Ectodermal cell (in vitro differentiated cells): ENCODE measurements around the gene ASIP.
"Not testable (repeated sequence)": the region's sequence is repeated elsewhere in the genome, so short reads cannot be mapped to it uniquely, and the experiment has no call there.

Source experiments
- H3K27ac ChIP-seq: 2 replicates; pipeline ENCODE4 v1.7.0; 2013; ENCODE audit warnings: mild to moderate bottlenecking, low read depth, low read length; ENCODE audit not compliant: insufficient read depth, poor library complexity, severe bottlenecking
- H3K27me3 ChIP-seq: 2 replicates; pipeline ENCODE4 v1.7.0; 2013; ENCODE audit warnings: mild to moderate bottlenecking, low read length; ENCODE audit not compliant: insufficient read depth, control insufficient read depth, poor library complexity, severe bottlenecking
- H3K36me3 ChIP-seq: one replicate; pipeline ENCODE4 v1.7.0; 2013; ENCODE audit warnings: low read length; ENCODE audit not compliant: control insufficient read depth, insufficient read depth
- H3K4me1 ChIP-seq: one replicate; pipeline ENCODE4 v1.7.0; 2013; ENCODE audit warnings: low read length; ENCODE audit not compliant: control insufficient read depth, insufficient read depth
- H3K4me3 ChIP-seq: 2 replicates; pipeline ENCODE4 v1.7.0; 2013; ENCODE audit warnings: low read depth, low read length, control low read depth; ENCODE audit not compliant: insufficient read depth
- H3K9me3 ChIP-seq: 2 replicates; pipeline ENCODE4 v1.7.0; 2013; ENCODE audit warnings: mild to moderate bottlenecking, low read length, moderate library complexity; ENCODE audit not compliant: control insufficient read depth
- WGBS, 2 experiments: methylation state at CpG; one replicate each; pipeline ENCODE4 v1.1.7; 2013; ENCODE audit warnings: missing lambda C conversion rate in 2 of 2; 5-methylcytosine and 5-hydroxymethylcytosine counted together

Gene ASIP

GRCh38 chr20:34281177-34281576 is 40.0 kb downstream of the ASIP start:
- Histone ChIP-seq H3K4me1 (no peaks in the 10 kb centered on the region), H3K27ac (no peak overlapping the region), H3K27me3 (no peaks in the 10 kb centered on the region), H3K36me3 (peaks cover 64% of the 10 kb centered on the region), H3K4me3 (no peak overlapping the region), H3K9me3 (no peaks in the 10 kb centered on the region)
- 86 to 92% methylated on average over 3 of the region's 3 CpGs for WGBS, 2 experiments

DNA sequence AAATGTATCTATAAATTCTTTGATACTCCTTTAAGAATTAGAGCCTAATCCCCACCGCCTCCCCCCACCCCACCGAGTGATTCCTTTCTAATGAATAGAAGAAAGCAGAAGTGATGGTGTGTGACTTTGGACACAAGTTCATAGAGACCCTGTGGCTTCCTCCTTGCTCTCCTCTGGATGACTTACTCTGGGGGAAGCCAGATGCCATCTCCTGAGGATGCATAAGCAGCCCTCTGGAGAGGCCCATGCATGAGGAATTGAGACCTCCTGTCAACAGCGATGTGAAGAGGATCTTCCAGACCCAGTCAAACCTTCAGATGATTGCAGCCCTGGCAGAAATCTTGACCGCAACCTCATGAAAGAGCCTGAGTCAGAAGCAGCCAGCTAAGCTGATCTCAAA is 40.8 kb downstream of the ASIP start:
- H3K9me3 ChIP-seq: no peaks in the 10 kb centered on the region
- no peak overlapping the region for H3K27ac ChIP-seq
- WGBS, 2 experiments: 96 to 99% methylated on average over 3 to 4 of the region's 4 CpGs
- H3K27me3 ChIP-seq: no peaks in the 10 kb centered on the region
- no peak overlapping the region for H3K4me3 ChIP-seq
- no peaks in the 10 kb centered on the region for H3K4me1 ChIP-seq
- peaks cover 59% of the 10 kb centered on the region for H3K36me3 ChIP-seq

- Histone ChIP-seq H3K4me3 (no peak overlapping the region), H3K36me3 (peaks cover 58% of the 10 kb centered on the region)
- WGBS, 2 experiments: 93% methylated on average over 1 of the region's 1 CpG
Observed at GRCh38 chr20:34283844-34284243, 42.6 kb downstream of the ASIP start.

DNA sequence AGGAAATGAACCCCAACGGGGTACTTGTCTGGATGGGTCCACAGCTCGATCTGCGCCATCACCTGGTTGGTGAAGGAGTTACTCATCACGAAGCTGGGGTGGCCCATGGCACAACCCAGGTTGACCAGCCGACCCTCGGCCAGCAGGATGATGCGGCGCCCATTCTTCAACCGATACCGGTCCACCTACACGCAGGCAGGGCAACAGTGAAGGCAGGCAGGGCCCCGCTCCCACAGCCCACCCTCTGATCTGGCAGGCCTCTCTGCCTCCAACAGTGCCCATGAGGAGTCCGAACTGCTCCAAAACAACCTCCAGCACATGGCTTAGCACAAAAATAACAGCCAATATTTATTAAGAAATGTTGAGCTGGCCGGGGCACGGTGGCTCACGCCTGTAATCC is 44.2 kb downstream of the ASIP start:
- Histone ChIP-seq H3K9me3 (no peaks in the 10 kb centered on the region), H3K4me3 (no peak overlapping the region), H3K4me1 (no peaks in the 10 kb centered on the region), H3K27ac (no peak overlapping the region), H3K27me3 (no peaks in the 10 kb centered on the region), H3K36me3 (peaks cover 60% of the 10 kb centered on the region)
- 96% methylated on average over 16 of the region's 16 CpGs for WGBS, 2 experiments

More at GRCh38 chr20:34283844-34284243, 42.6 kb downstream of the ASIP start:
- H3K27me3 ChIP-seq: no peaks in the 10 kb centered on the region
- no peaks in the 10 kb centered on the region for H3K9me3 ChIP-seq
- H3K27ac ChIP-seq: no peak overlapping the region
- H3K4me1 ChIP-seq: no peaks in the 10 kb centered on the region

- peaks cover 65% of the 10 kb centered on the region for H3K36me3 ChIP-seq
- not testable (repeated sequence) for H3K4me3 ChIP-seq
Observed at GRCh38 chr20:34287500-34287899, 46.3 kb downstream of the ASIP start.

DNA sequence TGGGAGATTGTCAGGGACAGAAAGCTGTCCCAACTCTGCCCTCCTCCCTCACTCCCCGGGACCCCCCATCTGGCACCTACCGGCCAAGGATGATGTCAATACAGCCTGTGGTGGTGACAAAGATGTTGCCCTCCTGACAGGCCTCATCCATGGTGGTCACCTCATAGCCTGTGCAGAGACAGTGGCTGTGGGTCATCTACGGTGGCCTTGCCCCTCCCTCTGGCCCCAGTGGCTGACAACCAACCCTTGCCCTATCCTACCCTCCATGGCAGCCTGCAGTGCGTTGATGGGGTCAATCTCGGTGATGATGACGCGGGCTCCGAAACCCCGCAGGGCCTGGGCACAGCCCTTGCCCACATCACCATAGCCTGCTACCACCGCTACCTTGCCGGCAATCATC is 49.2 kb downstream of the ASIP start:
- no peaks in the 10 kb centered on the region for H3K27me3 ChIP-seq
- H3K9me3 ChIP-seq: no peaks in the 10 kb centered on the region
- no peaks in the 10 kb centered on the region for H3K4me1 ChIP-seq
- H3K27ac ChIP-seq: no peak overlapping the region
- H3K36me3 ChIP-seq: peaks cover 51% of the 10 kb centered on the region
- H3K4me3 ChIP-seq: no peak overlapping the region
- 96 to 98% methylated on average over 11 of the region's 11 CpGs for WGBS, 2 experiments

More at GRCh38 chr20:34287500-34287899, 46.3 kb downstream of the ASIP start:
- not testable (repeated sequence) for H3K27me3 ChIP-seq, H3K27ac ChIP-seq, H3K9me3 ChIP-seq, H3K4me1 ChIP-seq
- WGBS, 2 experiments: 91 to 95% methylated on average over 5 of the region's 5 CpGs

GRCh38 chr20:34292496-34292895 is 51.3 kb downstream of the ASIP start:
- peaks cover 45% of the 10 kb centered on the region for H3K36me3 ChIP-seq
- no peaks in the 10 kb centered on the region for H3K9me3 ChIP-seq
- no peak overlapping the region for H3K4me3 ChIP-seq
- no peaks in the 10 kb centered on the region for H3K27me3 ChIP-seq
- 95% methylated on average over 3 of the region's 3 CpGs for WGBS, 2 experiments
- H3K27ac ChIP-seq: no peak overlapping the region
- no peaks in the 10 kb centered on the region for H3K4me1 ChIP-seq

DNA sequence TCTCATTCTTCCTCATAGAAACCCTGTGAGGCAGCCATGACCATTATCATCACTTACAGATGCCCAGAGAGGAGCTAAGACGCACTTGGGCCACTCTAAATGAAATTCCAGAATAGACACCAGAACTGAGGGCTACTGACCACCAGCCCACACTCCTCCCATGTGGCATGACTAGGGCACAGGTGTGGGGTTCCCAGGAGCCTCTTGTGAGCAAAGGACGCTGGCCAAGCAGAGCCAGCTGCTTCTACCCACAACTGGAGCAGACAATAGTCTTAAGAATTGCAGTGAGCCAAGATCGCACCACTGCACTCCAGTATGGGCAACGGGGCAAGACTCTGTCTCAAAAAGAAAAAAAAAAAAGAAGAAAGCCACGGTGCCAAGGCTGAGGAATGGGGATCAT is 51.9 kb downstream of the ASIP start:
- WGBS, 2 experiments: 91 to 95% methylated on average over 5 of the region's 5 CpGs
- no peak overlapping the region for H3K27ac ChIP-seq
- no peak overlapping the region for H3K4me3 ChIP-seq
- no peaks in the 10 kb centered on the region for H3K27me3 ChIP-seq
- no peaks in the 10 kb centered on the region for H3K4me1 ChIP-seq
- peaks cover 39% of the 10 kb centered on the region for H3K36me3 ChIP-seq
- no peaks in the 10 kb centered on the region for H3K9me3 ChIP-seq

GRCh38 chr20:34293589-34293988 is 52.4 kb downstream of the ASIP start:
- Histone ChIP-seq H3K27ac (no peak overlapping the region), H3K36me3 (peaks cover 39% of the 10 kb centered on the region), H3K9me3 (no peaks in the 10 kb centered on the region), H3K4me3 (no peak overlapping the region), H3K4me1 (no peaks in the 10 kb centered on the region), H3K27me3 (no peaks in the 10 kb centered on the region)
- WGBS, 2 experiments: 92 to 94% methylated on average over 7 of the region's 7 CpGs

GRCh38 chr20:34294563-34294962 is 53.3 kb downstream of the ASIP start:
- 95 to 97% methylated on average over 7 of the region's 7 CpGs for WGBS, 2 experiments
- peaks cover 39% of the 10 kb centered on the region for H3K36me3 ChIP-seq

GRCh38 chr20:34295284-34295683 is 54.1 kb downstream of the ASIP start:
- H3K27me3 ChIP-seq: no peaks in the 10 kb centered on the region
- no peak overlapping the region for H3K27ac ChIP-seq
- H3K4me3 ChIP-seq: no peak overlapping the region
- H3K4me1 ChIP-seq: no peaks in the 10 kb centered on the region
- no peaks in the 10 kb centered on the region for H3K9me3 ChIP-seq
- peaks cover 32% of the 10 kb centered on the region for H3K36me3 ChIP-seq
- WGBS, 2 experiments: 94 to 95% methylated on average over 24 of the region's 24 CpGs

More at GRCh38 chr20:34294563-34294962, 53.3 kb downstream of the ASIP start:
- H3K27me3 ChIP-seq: no peaks in the 10 kb centered on the region
- no peak overlapping the region for H3K27ac ChIP-seq
- no peaks in the 10 kb centered on the region for H3K4me1 ChIP-seq
- no peaks in the 10 kb centered on the region for H3K9me3 ChIP-seq
- H3K4me3 ChIP-seq: no peak overlapping the region
